Duodenal mucosa (tissue), 2 donors: Measurements from ENCODE around the gene SIRPB2.

Experiments used
- H3K27ac ChIP-seq: one replicate; pipeline ENCODE4 v1.7.0; 2013; ENCODE audit warnings: low read depth, low read length
- H3K27me3 ChIP-seq, 2 donors: one replicate each; pipeline ENCODE4 v1.7.0; 2013; ENCODE audit warnings: low read length in 2 of 2, control low read depth in 1 of 2; ENCODE audit not compliant: insufficient read depth in 2 of 2, control insufficient read depth in 1 of 2
- H3K36me3 ChIP-seq, 2 donors: one replicate each; pipeline ENCODE4 v1.7.0; 2013; ENCODE audit warnings: low read length in 2 of 2, control low read depth in 1 of 2; ENCODE audit not compliant: insufficient read depth in 2 of 2, control insufficient read depth in 1 of 2
- H3K4me1 ChIP-seq, 2 donors: one replicate each; pipeline ENCODE4 v1.7.0; 2013; ENCODE audit warnings: low read length in 2 of 2, control low read depth in 1 of 2; ENCODE audit not compliant: insufficient read depth in 2 of 2, control insufficient read depth in 1 of 2
- H3K4me3 ChIP-seq, 2 donors: one replicate each; pipeline ENCODE4 v1.7.0; 2013; ENCODE audit warnings: low read length in 2 of 2, low read depth in 1 of 2
- H3K9ac ChIP-seq, 2 donors: one replicate each; pipeline ENCODE4 v1.7.0; 2013; ENCODE audit warnings: low read length in 2 of 2, low read depth in 1 of 2
- H3K9me3 ChIP-seq, 2 donors: one replicate each; pipeline ENCODE4 v1.7.0; 2013; ENCODE audit warnings: low read length in 2 of 2, control low read depth in 1 of 2; ENCODE audit not compliant: control insufficient read depth in 1 of 2

Gene SIRPB2

DNA sequence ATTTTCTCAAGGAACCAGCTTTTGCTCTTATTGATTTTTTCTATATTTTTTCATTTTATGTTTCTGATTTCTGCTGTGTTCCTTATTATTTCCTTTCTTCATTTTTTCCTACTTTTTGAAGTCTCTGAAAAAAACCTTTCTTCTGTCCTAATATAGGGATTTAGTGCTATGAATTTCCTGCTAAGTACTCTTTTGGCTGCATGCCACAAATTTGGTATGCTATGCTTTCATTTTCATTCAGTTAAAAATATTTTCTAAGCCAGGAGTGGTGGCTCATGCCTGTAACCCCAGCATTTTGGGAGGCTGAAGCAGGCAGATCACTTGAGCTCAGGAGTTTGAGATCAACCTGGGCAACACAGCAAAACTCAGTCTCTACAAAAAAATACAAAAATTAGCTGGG is 35.7 kb upstream of the SIRPB2 start:
- no peaks in the 10 kb centered on the region for H3K9me3 ChIP-seq
- no peaks in the 10 kb centered on the region for H3K4me1 ChIP-seq
- no peak overlapping the region for H3K9ac ChIP-seq
- H3K4me3 ChIP-seq: no peak overlapping the region
- no peak overlapping the region for H3K27ac ChIP-seq
- H3K27me3 ChIP-seq: no peaks in the 10 kb centered on the region
- no peaks in the 10 kb centered on the region for H3K36me3 ChIP-seq

DNA sequence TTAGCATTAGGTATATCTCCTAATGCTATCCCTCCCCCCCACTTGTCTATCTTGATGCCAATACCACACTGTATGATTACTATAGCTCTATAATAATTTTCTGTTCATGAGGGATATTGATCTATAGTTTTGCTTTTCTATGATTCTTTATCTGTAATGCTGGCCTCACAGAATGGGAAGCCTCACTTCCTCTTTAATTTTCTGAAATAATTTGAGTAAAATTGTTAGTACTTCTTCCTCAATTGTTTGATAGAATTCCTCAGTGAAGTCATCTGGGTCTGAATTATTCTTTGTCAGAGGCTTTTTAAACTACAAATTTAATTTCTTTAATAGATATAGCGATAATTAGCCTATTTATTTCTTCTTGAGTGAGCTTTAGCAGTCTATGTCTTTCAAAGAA is 35.1 kb upstream of the SIRPB2 start:
- H3K9me3 ChIP-seq: no peaks in the 10 kb centered on the region
- no peaks in the 10 kb centered on the region for H3K4me1 ChIP-seq
- H3K27me3 ChIP-seq: no peaks in the 10 kb centered on the region
- no peaks in the 10 kb centered on the region for H3K36me3 ChIP-seq
- no peak overlapping the region for H3K9ac ChIP-seq
- H3K4me3 ChIP-seq: no peak overlapping the region
- H3K27ac ChIP-seq: no peak overlapping the region

DNA sequence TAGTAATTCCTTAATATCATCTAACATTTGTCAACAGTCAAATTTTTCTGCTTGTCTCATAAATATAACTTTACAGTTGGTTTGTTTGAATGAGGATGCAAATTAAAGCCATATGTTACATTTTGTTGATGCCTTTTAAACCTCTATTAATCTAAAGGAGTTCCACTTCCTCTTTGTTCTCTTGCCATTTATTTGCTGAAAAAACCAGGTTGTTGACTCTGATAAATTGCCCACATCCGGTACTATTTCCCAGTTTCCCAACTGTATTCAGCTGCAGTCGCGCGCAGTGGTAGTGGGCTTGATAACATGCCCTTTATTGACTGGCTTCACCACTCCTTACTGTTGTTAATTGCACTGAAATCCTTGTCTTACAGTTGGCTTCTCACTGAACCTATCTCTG is 32.8 kb upstream of the SIRPB2 start:
- H3K4me3 ChIP-seq: no peak overlapping the region
- H3K9me3 ChIP-seq: no peaks in the 10 kb centered on the region
- no peak overlapping the region for H3K27ac ChIP-seq
- no peaks in the 10 kb centered on the region for H3K36me3 ChIP-seq
- H3K27me3 ChIP-seq: no peaks in the 10 kb centered on the region
- no peaks in the 10 kb centered on the region for H3K4me1 ChIP-seq
- H3K9ac ChIP-seq: no peak overlapping the region

DNA sequence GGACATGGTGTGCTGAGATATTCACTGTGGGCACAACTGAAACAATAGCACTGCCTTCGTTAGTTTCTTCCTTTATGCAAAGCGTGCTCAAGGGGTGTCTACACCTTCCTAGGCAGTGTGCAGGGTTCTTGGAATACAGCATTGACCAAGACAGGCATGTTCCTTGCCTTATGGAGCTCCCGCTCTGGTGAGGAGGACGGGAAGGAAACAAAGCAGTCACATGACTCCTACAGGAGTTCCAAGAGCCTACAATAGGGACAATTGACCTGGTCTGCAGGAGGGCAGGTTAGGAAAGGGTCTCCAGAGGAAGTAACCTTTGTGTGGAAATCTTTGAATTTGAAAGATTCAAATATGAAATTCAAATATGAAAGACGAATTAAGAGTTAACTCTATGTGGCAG is 25.8 kb upstream of the SIRPB2 start:
- Histone ChIP-seq H3K9ac (no peak overlapping the region), H3K27ac (no peak overlapping the region), H3K4me1 (no peaks in the 10 kb centered on the region), H3K4me3 (no peak overlapping the region), H3K36me3 (no peaks in the 10 kb centered on the region), H3K27me3 (peaks cover 0 to 4% of the 10 kb centered on the region in 2 donors), H3K9me3 (no peaks in the 10 kb centered on the region)

DNA sequence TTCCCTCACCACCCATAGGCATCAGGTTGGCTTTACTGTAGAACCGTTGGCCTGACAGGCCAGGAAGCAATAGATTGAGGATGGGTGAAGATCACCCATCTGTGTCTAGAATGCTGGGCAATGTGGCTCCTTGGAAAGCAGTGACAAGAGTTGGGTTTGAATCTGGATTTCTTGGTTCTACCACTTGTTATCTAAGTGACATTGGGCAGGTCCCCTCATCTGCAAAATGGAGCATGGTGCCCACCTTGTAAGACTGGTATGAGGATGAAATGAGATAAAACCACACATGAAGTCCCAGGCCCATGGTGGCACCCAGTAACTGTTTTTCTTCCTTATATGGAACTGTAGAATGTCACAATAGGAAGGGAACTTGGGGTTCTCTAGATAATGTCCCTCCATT is 22.6 kb upstream of the SIRPB2 start:
- no peak overlapping the region for H3K4me3 ChIP-seq
- H3K4me1 ChIP-seq: no peaks in the 10 kb centered on the region
- no peak overlapping the region for H3K27ac ChIP-seq
- H3K9ac ChIP-seq: no peak overlapping the region
- no peaks in the 10 kb centered on the region for H3K9me3 ChIP-seq
- H3K27me3 ChIP-seq: peaks cover 6 to 8% of the 10 kb centered on the region in 2 donors
- H3K36me3 ChIP-seq: no peaks in the 10 kb centered on the region

DNA sequence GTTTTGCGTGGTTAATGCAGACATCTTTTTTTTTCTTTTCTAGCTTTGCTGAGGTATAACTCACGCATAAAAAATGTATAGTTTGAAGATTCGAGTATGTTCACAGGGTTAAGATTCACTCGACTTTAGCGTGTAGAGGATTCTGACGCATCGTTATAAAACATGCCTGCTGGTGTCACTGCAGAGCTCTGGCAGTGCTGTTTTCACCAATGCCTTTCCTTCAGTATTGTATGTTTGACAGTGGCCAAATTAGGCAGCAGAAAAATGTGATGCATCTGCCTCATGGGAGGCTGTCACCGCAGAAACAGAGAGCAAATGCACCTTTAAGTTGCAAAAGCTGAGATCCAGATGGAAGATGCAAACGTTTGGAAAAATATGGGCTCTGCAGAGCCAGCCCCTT is 18.0 kb upstream of the SIRPB2 start:
- H3K4me1 ChIP-seq: no peaks in the 10 kb centered on the region
- H3K9me3 ChIP-seq: no peaks in the 10 kb centered on the region
- no peaks in the 10 kb centered on the region for H3K36me3 ChIP-seq
- H3K4me3 ChIP-seq: no peak overlapping the region
- H3K27me3 ChIP-seq: peaks cover 3 to 8% of the 10 kb centered on the region in 2 donors
- H3K9ac ChIP-seq: no peak overlapping the region
- H3K27ac ChIP-seq: no peak overlapping the region

DNA sequence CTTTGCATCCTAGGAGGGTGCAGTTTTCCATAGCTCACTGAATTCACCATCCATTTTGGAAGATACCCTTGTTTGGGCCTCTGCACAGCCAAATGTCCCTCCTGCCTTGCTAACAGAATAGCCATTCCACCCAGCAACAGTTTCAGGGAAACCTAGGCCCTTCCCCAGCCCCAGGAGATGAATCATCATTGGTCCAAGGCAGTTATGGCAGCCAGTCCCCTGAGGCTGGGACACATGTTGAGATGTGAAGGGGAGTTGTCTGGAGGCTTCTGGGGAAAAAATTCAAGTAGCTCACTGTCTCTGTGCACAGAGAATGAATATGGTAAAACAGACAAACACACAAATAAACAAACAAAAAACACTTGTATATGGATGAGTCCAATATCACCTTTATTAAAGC is 17.4 kb upstream of the SIRPB2 start:
- no peak overlapping the region for H3K4me3 ChIP-seq
- H3K27ac ChIP-seq: no peak overlapping the region
- no peak overlapping the region for H3K9ac ChIP-seq
- no peaks in the 10 kb centered on the region for H3K9me3 ChIP-seq
- no peaks in the 10 kb centered on the region for H3K36me3 ChIP-seq
- H3K27me3 ChIP-seq: peaks cover 3 to 8% of the 10 kb centered on the region in 2 donors
- H3K4me1 ChIP-seq: no peaks in the 10 kb centered on the region

DNA sequence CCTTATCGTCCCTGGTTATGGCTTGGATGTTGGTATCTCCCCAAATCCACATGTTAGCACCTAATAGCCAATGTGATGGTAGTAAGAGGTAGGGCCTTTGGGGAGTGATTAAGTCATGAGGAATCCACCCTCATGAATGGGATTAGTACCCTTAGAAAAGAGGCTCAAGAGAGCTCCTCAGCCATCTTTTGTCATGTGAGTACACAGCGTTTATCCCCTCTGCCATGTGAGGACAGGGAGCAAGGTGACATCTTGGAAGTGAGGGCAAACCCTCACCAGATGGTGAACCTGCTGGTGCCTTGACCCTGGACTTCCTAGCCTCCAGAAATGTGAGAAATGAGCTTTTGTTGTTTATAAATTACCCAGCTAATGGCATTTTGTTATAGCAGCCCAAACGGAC is 16.1 kb upstream of the SIRPB2 start:
- Histone ChIP-seq H3K27ac (no peak overlapping the region), H3K4me1 (no peaks in the 10 kb centered on the region), H3K36me3 (no peaks in the 10 kb centered on the region)

DNA sequence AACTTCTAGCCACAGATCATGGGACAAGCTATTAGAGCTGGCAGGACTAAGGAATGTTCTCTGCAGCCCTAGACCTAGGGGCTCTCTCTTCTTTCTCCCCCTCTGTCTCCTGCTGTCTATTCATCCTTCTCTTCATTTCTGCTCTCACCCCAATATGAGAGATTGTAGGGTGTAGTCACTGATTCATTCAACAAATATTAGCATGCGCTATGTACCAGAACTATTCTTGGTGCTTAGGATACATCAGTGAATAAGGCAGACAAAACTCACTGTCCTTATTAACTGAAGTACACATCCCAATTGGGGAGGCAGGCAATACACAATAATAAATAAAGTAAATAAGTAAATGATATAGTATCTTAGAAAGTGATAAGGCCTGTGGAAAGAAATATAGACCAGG is 14.7 kb upstream of the SIRPB2 start:
- Histone ChIP-seq H3K4me3 (no peak overlapping the region), H3K27ac (no peak overlapping the region), H3K9me3 (no peaks in the 10 kb centered on the region), H3K9ac (no peak overlapping the region), H3K4me1 (no peaks in the 10 kb centered on the region), H3K36me3 (no peaks in the 10 kb centered on the region), H3K27me3 (peaks cover 3% of the 10 kb centered on the region in 2 donors)

More for the DNA sequence above, 16.1 kb upstream of the SIRPB2 start:
- Histone ChIP-seq H3K4me3 (no peak overlapping the region), H3K9me3 (no peaks in the 10 kb centered on the region), H3K9ac (no peak overlapping the region), H3K27me3 (peaks cover 3 to 8% of the 10 kb centered on the region in 2 donors)

DNA sequence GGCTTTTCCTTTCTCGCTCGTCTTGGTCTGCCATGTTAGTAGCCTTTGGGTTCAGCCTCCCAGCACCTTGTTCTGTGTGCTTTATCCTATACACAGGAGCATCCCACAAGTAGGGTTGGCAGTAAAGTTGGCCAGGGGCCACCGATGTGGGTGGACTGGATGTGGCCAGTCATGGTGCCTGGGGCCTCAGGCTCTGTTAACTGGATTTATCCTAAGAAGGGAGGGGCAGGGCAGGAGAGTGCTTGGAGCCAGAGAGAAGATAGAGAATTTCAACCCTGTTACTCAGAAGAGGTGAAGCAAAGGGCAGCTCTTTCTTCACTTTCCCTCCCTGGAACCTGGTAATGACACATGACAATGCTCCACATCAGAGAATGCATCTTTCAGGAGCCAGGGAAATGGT is 14.1 kb upstream of the SIRPB2 start:
- no peak overlapping the region for H3K4me3 ChIP-seq
- no peak overlapping the region for H3K27ac ChIP-seq
- no peaks in the 10 kb centered on the region for H3K4me1 ChIP-seq
- H3K9ac ChIP-seq: no peak overlapping the region
- peaks cover 3% of the 10 kb centered on the region in 2 donors for H3K27me3 ChIP-seq
- H3K36me3 ChIP-seq: no peaks in the 10 kb centered on the region
- no peaks in the 10 kb centered on the region for H3K9me3 ChIP-seq

DNA sequence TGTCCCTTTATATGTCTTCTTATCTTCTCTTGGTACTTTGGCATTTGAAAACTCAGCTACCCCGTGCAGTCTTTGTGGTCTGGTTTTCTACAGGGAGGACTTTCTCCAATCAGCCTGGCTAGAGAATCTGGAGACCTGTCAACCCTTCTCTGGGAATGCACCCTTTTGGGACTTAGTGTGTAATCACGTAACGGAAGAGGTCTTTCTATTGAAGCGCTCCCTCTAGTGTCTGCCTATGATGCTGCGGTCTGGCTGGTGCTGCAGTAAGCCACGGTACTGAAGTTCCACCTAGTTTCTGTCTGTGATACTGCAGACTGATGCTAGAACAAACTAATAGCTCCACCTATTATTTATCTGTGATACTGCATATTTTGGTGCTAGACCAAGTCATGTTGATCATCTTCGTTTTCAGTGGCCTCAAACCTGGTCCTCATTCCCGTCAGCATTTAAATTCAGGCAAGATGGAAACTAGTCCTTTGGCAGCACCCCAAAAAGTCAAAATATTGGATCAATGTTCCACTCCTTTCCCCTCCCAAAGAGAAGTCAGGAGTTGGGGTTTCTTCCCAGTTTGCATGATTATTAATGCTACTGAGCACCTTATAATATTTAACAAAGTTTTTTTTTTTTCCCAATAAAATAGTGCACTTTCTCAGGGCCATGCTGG is 12.5 kb upstream of the SIRPB2 start:
- Histone ChIP-seq H3K4me3 (no peak overlapping the region), H3K36me3 (no peaks in the 10 kb centered on the region)

More for the DNA sequence above, 12.5 kb upstream of the SIRPB2 start:
- Histone ChIP-seq H3K9ac (no peak overlapping the region), H3K27ac (no peak overlapping the region), H3K9me3 (no peaks in the 10 kb centered on the region), H3K27me3 (peaks cover 0 to 3% of the 10 kb centered on the region in 2 donors), H3K4me1 (no peaks in the 10 kb centered on the region)
